ENCODE results near the gene CADM1. TPM values are rescaled to one million over a fixed set of nuclear protein-coding genes. Genes with fewer than 3 reads are reported as not detected.

CADM1 gene
- total and polyA plus RNA-seq, 2 donors (not counting 3 experiments of a cell fraction or from before 2014, with no cell fraction given) = 0.52 to 2.6 TPM

DNA sequence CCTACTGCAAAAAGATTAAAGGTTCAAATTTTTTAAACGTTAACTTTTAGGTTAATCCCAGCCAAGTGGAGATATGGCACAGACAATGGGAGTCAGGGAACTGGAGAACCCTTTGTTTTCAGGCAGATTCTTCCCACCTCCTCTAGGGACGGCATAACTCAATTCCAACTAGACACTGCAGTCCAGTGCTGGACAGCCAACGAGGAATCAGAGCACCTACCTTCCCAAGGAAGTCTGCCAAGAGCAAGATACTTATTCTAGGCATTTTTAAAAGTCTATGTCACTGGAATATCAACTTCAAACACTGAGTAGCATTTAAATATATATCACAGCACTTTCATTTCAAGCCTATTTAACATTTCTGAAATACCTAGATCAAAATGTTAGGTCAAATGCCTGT, 7.3 kb downstream of the CADM1 start:
- Histone ChIP-seq H3K4me1 (ENCODE audit: control insufficient read depth, extremely low read depth, insufficient read depth, low read length) (no peaks in the 10 kb centered on the region), H3K4me3 (replicated peaks in 1 of 3; ENCODE audit: insufficient read depth in 1 of 3, low read depth in 1 of 3, low read length in 3 of 3) (no peak overlapping the region), H3K27ac (ENCODE audit: insufficient read depth, low read depth, low read length) (no peak overlapping the region), H4K20me1 (replicated peaks; ENCODE audit: control insufficient read depth, extremely low read depth, insufficient read depth, low read length) (no peaks in the 10 kb centered on the region), H3K27me3 (ENCODE audit: control insufficient read depth in 2 of 2, insufficient read depth in 2 of 2, low read length in 2 of 2) (peaks cover 8 to 12% of the 10 kb centered on the region in 2 experiments), H3K9ac (replicated peaks; ENCODE audit: extremely low read depth, insufficient read depth, low read length) (no peak overlapping the region), H3K4me2 (ENCODE audit: insufficient read depth, low read length) (no peak overlapping the region), H2AFZ (ENCODE audit: low read depth, low read length) (no peak overlapping the region), H3K36me3 (ENCODE audit: control insufficient read depth in 2 of 2, extremely low read depth in 1 of 2, insufficient read depth in 2 of 2, low read length in 2 of 2) (no peaks in the 10 kb centered on the region), H3K79me2 (ENCODE audit: control insufficient read depth, insufficient read depth, low read length) (no peaks in the 10 kb centered on the region), H3K9me3 (replicated peaks; ENCODE audit: control insufficient read depth, insufficient read depth, low read length) (no peaks in the 10 kb centered on the region), H3K9me1 (replicated peaks; ENCODE audit: control insufficient read depth, extremely low read depth, insufficient read depth, low read length) (no peaks in the 10 kb centered on the region)
- BruUV-seq (replicated peaks) = no TSS peak
- POLR2A ChIA-PET = no interaction called here
- dilution Hi-C loops (cut with MboI; ENCODE audit: extremely low pct_ligation_motif_present, low sequenced_read_pairs) = no loop called here
- intact Hi-C loops (cut with micrococcal nuclease) = no loop called here
- CTCF ChIA-PET = no interaction called here
- DNase-seq (ENCODE audit: low read depth, low spot score) (no peak), FAIRE-seq (no peak)
- TF ChIP-seq, protein P1, sequence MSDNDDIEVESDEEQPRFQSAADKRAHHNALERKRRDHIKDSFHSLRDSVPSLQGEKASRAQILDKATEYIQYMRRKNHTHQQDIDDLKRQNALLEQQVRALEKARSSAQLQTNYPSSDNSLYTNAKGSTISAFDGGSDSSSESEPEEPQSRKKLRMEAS (IDR thresholded peaks at IDR 0.05; ENCODE audit: insufficient read depth, insufficient read length) = no peak
- no peak for TF ChIP-seq JUN (IDR thresholded peaks at IDR 0.05; ENCODE audit: borderline replicate concordance, insufficient read depth, insufficient read length, low read depth)
- no peak for TF ChIP-seq FOS (IDR thresholded peaks at IDR 0.05; ENCODE audit: borderline replicate concordance, insufficient read depth, low read length)
- TF ChIP-seq, protein P2, sequence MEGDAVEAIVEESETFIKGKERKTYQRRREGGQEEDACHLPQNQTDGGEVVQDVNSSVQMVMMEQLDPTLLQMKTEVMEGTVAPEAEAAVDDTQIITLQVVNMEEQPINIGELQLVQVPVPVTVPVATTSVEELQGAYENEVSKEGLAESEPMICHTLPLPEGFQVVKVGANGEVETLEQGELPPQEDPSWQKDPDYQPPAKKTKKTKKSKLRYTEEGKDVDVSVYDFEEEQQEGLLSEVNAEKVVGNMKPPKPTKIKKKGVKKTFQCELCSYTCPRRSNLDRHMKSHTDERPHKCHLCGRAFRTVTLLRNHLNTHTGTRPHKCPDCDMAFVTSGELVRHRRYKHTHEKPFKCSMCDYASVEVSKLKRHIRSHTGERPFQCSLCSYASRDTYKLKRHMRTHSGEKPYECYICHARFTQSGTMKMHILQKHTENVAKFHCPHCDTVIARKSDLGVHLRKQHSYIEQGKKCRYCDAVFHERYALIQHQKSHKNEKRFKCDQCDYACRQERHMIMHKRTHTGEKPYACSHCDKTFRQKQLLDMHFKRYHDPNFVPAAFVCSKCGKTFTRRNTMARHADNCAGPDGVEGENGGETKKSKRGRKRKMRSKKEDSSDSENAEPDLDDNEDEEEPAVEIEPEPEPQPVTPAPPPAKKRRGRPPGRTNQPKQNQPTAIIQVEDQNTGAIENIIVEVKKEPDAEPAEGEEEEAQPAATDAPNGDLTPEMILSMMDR (IDR thresholded peaks at IDR 0.05; ENCODE audit: extremely low read depth in 1 of 2, insufficient read depth in 1 of 2, low read depth in 1 of 2, low read length in 2 of 2) = no peak
- no peak for TF ChIP-seq POLR2AphosphoS5 (IDR thresholded peaks at IDR 0.05; ENCODE audit: insufficient read depth, low read depth, low read length)

DNA sequence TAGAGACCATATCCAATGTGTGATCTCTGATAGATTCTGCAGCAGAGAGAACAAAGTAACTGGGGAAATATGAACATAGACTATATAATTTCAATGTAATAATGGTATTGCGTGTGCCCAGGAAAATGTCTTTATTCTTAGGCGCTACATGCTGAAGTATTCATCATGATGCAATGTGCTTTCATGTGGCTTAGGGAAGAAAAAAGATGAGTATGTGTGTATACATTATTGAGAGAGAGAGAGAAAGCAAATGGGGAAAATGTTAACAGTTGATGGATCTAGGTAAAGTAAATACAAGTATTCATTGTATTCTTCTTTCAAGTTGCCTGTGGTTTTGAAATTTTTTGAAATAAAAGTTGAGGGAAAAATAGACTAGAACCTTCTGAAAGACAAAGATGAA, 10.3 kb downstream of the CADM1 start:
- Histone ChIP-seq H2AFZ (ENCODE audit: low read depth, low read length) (no peak overlapping the region), H3K27me3 (ENCODE audit: control insufficient read depth in 2 of 2, insufficient read depth in 2 of 2, low read length in 2 of 2) (no peaks in the 10 kb centered on the region), H3K27ac (ENCODE audit: insufficient read depth, low read depth, low read length) (no peak overlapping the region), H3K4me2 (ENCODE audit: insufficient read depth, low read length) (no peak overlapping the region), H3K9me3 (replicated peaks; ENCODE audit: control insufficient read depth, insufficient read depth, low read length) (no peaks in the 10 kb centered on the region), H3K36me3 (ENCODE audit: control insufficient read depth in 2 of 2, extremely low read depth in 1 of 2, insufficient read depth in 2 of 2, low read length in 2 of 2) (no peaks in the 10 kb centered on the region), H4K20me1 (replicated peaks; ENCODE audit: control insufficient read depth, extremely low read depth, insufficient read depth, low read length) (no peaks in the 10 kb centered on the region), H3K4me1 (ENCODE audit: control insufficient read depth, extremely low read depth, insufficient read depth, low read length) (no peaks in the 10 kb centered on the region), H3K9me1 (replicated peaks; ENCODE audit: control insufficient read depth, extremely low read depth, insufficient read depth, low read length) (no peaks in the 10 kb centered on the region), H3K9ac (replicated peaks; ENCODE audit: extremely low read depth, insufficient read depth, low read length) (no peak overlapping the region), H3K4me3 (replicated peaks in 1 of 3; ENCODE audit: insufficient read depth in 1 of 3, low read depth in 1 of 3, low read length in 3 of 3) (no peak overlapping the region), H3K79me2 (ENCODE audit: control insufficient read depth, insufficient read depth, low read length) (no peaks in the 10 kb centered on the region)
- DNase-seq (ENCODE audit: low read depth, low spot score) (no peak), FAIRE-seq (no peak)
- TF ChIP-seq, protein P1 (IDR thresholded peaks at IDR 0.05; ENCODE audit: insufficient read depth, insufficient read length) = no peak
- TF ChIP-seq GATA2 (IDR thresholded peaks at IDR 0.05; ENCODE audit: insufficient read depth, insufficient read length, low read depth, low read length) (no peak), POLR2AphosphoS5 (IDR thresholded peaks at IDR 0.05; ENCODE audit: insufficient read depth, low read depth, low read length) (no peak), MYC (IDR thresholded peaks at IDR 0.05; ENCODE audit: low read depth, low read length) (no peak), POLR2A (IDR thresholded peaks at IDR 0.05; ENCODE audit: low read depth, low read length) (no peak), EZH2 (IDR thresholded peaks at IDR 0.05; ENCODE audit: borderline replicate concordance, low read depth, low read length, severe bottlenecking) (no peak), JUN (IDR thresholded peaks at IDR 0.05; ENCODE audit: borderline replicate concordance, insufficient read depth, insufficient read length, low read depth) (no peak), FOS (IDR thresholded peaks at IDR 0.05; ENCODE audit: borderline replicate concordance, insufficient read depth, low read length) (no peak)
- TF ChIP-seq, protein P2 (IDR thresholded peaks at IDR 0.05; ENCODE audit: extremely low read depth in 1 of 2, insufficient read depth in 1 of 2, low read depth in 1 of 2, low read length in 2 of 2) = no peak
- POLR2A ChIA-PET = no interaction called here
- intact Hi-C loops (cut with micrococcal nuclease) = no loop called here
- BruUV-seq (replicated peaks) = no TSS peak
- CTCF ChIA-PET = no interaction called here
- dilution Hi-C loops (cut with MboI; ENCODE audit: extremely low pct_ligation_motif_present, low sequenced_read_pairs) = no loop called here
